Muscle layer of colon (tissue), 2 donors: ENCODE data around the gene GABRG3.

ENCODE experiments used
- H3K27ac ChIP-seq: one replicate; pipeline ENCODE4 v1.7.0; 2013; ENCODE audit warnings: low read depth, mild to moderate bottlenecking, low read length, moderate library complexity
- H3K27me3 ChIP-seq, 2 donors: one replicate each; pipeline ENCODE4 v1.7.0; 2013; ENCODE audit warnings: low read length in 2 of 2, mild to moderate bottlenecking in 2 of 2; ENCODE audit not compliant: insufficient read depth in 2 of 2, control insufficient read depth in 1 of 2
- H3K36me3 ChIP-seq: one replicate; pipeline ENCODE4 v1.7.0; 2013; ENCODE audit warnings: mild to moderate bottlenecking, low read length; ENCODE audit not compliant: insufficient read depth
- H3K4me1 ChIP-seq: one replicate; pipeline ENCODE4 v1.7.0; 2013; ENCODE audit warnings: mild to moderate bottlenecking, low read length; ENCODE audit not compliant: insufficient read depth
- H3K4me3 ChIP-seq, 2 donors: one replicate each; pipeline ENCODE4 v1.7.0; 2013; ENCODE audit warnings: low read length in 2 of 2, low read depth in 1 of 2, mild to moderate bottlenecking in 1 of 2, moderate library complexity in 1 of 2
- H3K9ac ChIP-seq: one replicate; pipeline ENCODE4 v1.7.0; 2013; ENCODE audit warnings: low read length
- H3K9me3 ChIP-seq: one replicate; pipeline ENCODE4 v1.7.0; 2013; ENCODE audit warnings: mild to moderate bottlenecking, low read length
- donor health status: abdominal sarcoma.
- donor health status: Adenocarcinoma of cecum.

GABRG3 gene

GRCh38 chr15:27042646-27043045, 71.7 kb downstream of the GABRG3 start:
- Histone ChIP-seq H3K4me1 (no peaks in the 10 kb centered on the region), H3K9me3 (no peaks in the 10 kb centered on the region), H3K36me3 (no peaks in the 10 kb centered on the region), H3K27me3 (no peaks in the 10 kb centered on the region), H3K4me3 (no peak overlapping the region), H3K27ac (no peak overlapping the region), H3K9ac (no peak overlapping the region)

- Histone ChIP-seq H3K4me3 (no peak overlapping the region), H3K9me3 (no peaks in the 10 kb centered on the region), H3K27ac (no peak overlapping the region), H3K27me3 (no peaks in the 10 kb centered on the region), H3K4me1 (no peaks in the 10 kb centered on the region), H3K9ac (no peak overlapping the region), H3K36me3 (no peaks in the 10 kb centered on the region)
These were observed 72.8 kb downstream of the GABRG3 start for GRCh38 chr15:27043770-27044169.

GRCh38 chr15:27045796-27046195, 74.8 kb downstream of the GABRG3 start:
- Histone ChIP-seq H3K27ac (no peak overlapping the region), H3K27me3 (no peaks in the 10 kb centered on the region), H3K36me3 (no peaks in the 10 kb centered on the region), H3K9me3 (no peaks in the 10 kb centered on the region), H3K9ac (no peak overlapping the region), H3K4me3 (no peak overlapping the region), H3K4me1 (no peaks in the 10 kb centered on the region)

- H3K27me3 ChIP-seq, result no peaks in the 10 kb centered on the region
- H3K4me1 ChIP-seq, result no peaks in the 10 kb centered on the region
- H3K27ac ChIP-seq, result no peak overlapping the region
- no peak overlapping the region for H3K9ac ChIP-seq
- no peaks in the 10 kb centered on the region for H3K36me3 ChIP-seq
- no peaks in the 10 kb centered on the region for H3K9me3 ChIP-seq
- H3K4me3 ChIP-seq, result no peak overlapping the region
These were observed 75.9 kb downstream of the GABRG3 start for GRCh38 chr15:27046880-27047279.

- Histone ChIP-seq H3K27ac (no peak overlapping the region), H3K27me3 (no peaks in the 10 kb centered on the region), H3K4me3 (no peak overlapping the region), H3K4me1 (no peaks in the 10 kb centered on the region), H3K9ac (no peak overlapping the region), H3K9me3 (no peaks in the 10 kb centered on the region), H3K36me3 (no peaks in the 10 kb centered on the region)
These were observed 79.2 kb downstream of the GABRG3 start for GRCh38 chr15:27050163-27050562.

- no peaks in the 10 kb centered on the region for H3K4me1 ChIP-seq
- no peak overlapping the region for H3K27ac ChIP-seq
- H3K9me3 ChIP-seq, result no peaks in the 10 kb centered on the region
- no peaks in the 10 kb centered on the region for H3K27me3 ChIP-seq
- no peaks in the 10 kb centered on the region for H3K36me3 ChIP-seq
- no peak overlapping the region for H3K4me3 ChIP-seq
- no peak overlapping the region for H3K9ac ChIP-seq
These were observed 83.4 kb downstream of the GABRG3 start for GRCh38 chr15:27054426-27054825.

GRCh38 chr15:27057904-27058645, 87.1 kb downstream of the GABRG3 start:
- Histone ChIP-seq H3K4me3 (no peak overlapping the region), H3K27me3 (no peaks in the 10 kb centered on the region), H3K9ac (no peak overlapping the region), H3K27ac (no peak overlapping the region), H3K36me3 (no peaks in the 10 kb centered on the region), H3K4me1 (no peaks in the 10 kb centered on the region), H3K9me3 (no peaks in the 10 kb centered on the region)

GRCh38 chr15:27058939-27059338, 88.0 kb downstream of the GABRG3 start:
- no peak overlapping the region for H3K9ac ChIP-seq
- H3K4me1 ChIP-seq, result no peaks in the 10 kb centered on the region
- no peaks in the 10 kb centered on the region for H3K36me3 ChIP-seq
- no peak overlapping the region for H3K27ac ChIP-seq
- no peak overlapping the region for H3K4me3 ChIP-seq
- no peaks in the 10 kb centered on the region for H3K27me3 ChIP-seq
- no peaks in the 10 kb centered on the region for H3K9me3 ChIP-seq

- H3K27me3 ChIP-seq, result no peaks in the 10 kb centered on the region
- no peak overlapping the region for H3K9ac ChIP-seq
- no peak overlapping the region for H3K27ac ChIP-seq
- H3K4me3 ChIP-seq, result no peak overlapping the region
- H3K36me3 ChIP-seq, result no peaks in the 10 kb centered on the region
- no peaks in the 10 kb centered on the region for H3K4me1 ChIP-seq
- no peaks in the 10 kb centered on the region for H3K9me3 ChIP-seq
These were observed 88.7 kb downstream of the GABRG3 start for GRCh38 chr15:27059610-27060202.

- no peaks in the 10 kb centered on the region for H3K36me3 ChIP-seq
- no peak overlapping the region for H3K4me3 ChIP-seq
- H3K27ac ChIP-seq, result no peak overlapping the region
- no peaks in the 10 kb centered on the region for H3K9me3 ChIP-seq
- no peaks in the 10 kb centered on the region for H3K4me1 ChIP-seq
- H3K9ac ChIP-seq, result no peak overlapping the region
- H3K27me3 ChIP-seq, result no peaks in the 10 kb centered on the region
These were observed 90.8 kb downstream of the GABRG3 start for GRCh38 chr15:27061739-27062138.

- Histone ChIP-seq H3K9me3 (no peaks in the 10 kb centered on the region), H3K4me3 (no peak overlapping the region), H3K36me3 (no peaks in the 10 kb centered on the region)
These were observed 92.0 kb downstream of the GABRG3 start for GRCh38 chr15:27062951-27063350.

GRCh38 chr15:27064080-27064479, 93.1 kb downstream of the GABRG3 start:
- Histone ChIP-seq H3K4me1 (no peaks in the 10 kb centered on the region), H3K27me3 (no peaks in the 10 kb centered on the region), H3K36me3 (no peaks in the 10 kb centered on the region), H3K9ac (no peak overlapping the region), H3K9me3 (no peaks in the 10 kb centered on the region), H3K27ac (no peak overlapping the region), H3K4me3 (no peak overlapping the region)

More at GRCh38 chr15:27062951-27063350, 92.0 kb downstream of the GABRG3 start:
- Histone ChIP-seq H3K9ac (no peak overlapping the region), H3K27me3 (no peaks in the 10 kb centered on the region), H3K4me1 (no peaks in the 10 kb centered on the region), H3K27ac (no peak overlapping the region)
